IMR-90 (cell line): ENCODE results near the gene CEP41.

Experiments
- BHLHE40 ChIP-seq: fragments of 150-350 bp; IDR thresholded peaks from 2 replicates; pipeline ENCODE4 v1.6.1; 2016; ENCODE audit warnings: mild to moderate bottlenecking, low read depth, low read length
- CEBPB ChIP-seq: IDR thresholded peaks from 2 replicates; pipeline ENCODE4 v1.6.1; 2012; ENCODE audit warnings: low read depth, low read length, improper control_type of control experiment
- POLR2A ChIP-seq: IDR thresholded peaks from 2 replicates; pipeline ENCODE4 v1.6.1; 2012; ENCODE audit warnings: mild to moderate bottlenecking, low read depth, low read length
- SMC3 ChIP-seq: fragments of 150-350 bp; IDR thresholded peaks from 2 replicates; pipeline ENCODE4 v1.6.1; 2016; ENCODE audit warnings: low read depth, mild to moderate bottlenecking, antibody characterized with exemption, low read length, moderate library complexity
- TF ChIP-seq, protein P1 (sequence below): conservative IDR thresholded peaks from 2 replicates; pipeline ENCODE4 v1.5.1; 2012; ENCODE audit warnings: mild to moderate bottlenecking, low read depth, low read length, improper control_type of control experiment

DNA sequence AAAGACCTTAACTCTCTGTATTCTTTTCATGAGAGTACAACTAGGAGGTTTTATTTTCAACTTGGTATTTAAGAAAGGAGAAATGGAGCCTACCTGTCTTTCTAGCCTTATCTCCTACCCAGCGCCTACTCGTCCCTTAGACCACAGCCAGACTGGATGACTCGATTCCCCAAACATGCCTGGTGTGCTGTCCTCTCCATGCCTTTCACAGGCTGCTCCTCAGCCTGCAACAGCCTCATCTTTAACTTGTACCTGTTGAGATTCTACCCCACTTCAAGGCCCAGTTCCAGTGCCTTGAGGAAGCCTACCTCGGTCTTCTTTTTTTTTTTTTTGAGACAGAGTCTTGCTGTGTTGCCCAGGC is 31.1 kb downstream of the CEP41 start:
- TF ChIP-seq, protein P1, sequence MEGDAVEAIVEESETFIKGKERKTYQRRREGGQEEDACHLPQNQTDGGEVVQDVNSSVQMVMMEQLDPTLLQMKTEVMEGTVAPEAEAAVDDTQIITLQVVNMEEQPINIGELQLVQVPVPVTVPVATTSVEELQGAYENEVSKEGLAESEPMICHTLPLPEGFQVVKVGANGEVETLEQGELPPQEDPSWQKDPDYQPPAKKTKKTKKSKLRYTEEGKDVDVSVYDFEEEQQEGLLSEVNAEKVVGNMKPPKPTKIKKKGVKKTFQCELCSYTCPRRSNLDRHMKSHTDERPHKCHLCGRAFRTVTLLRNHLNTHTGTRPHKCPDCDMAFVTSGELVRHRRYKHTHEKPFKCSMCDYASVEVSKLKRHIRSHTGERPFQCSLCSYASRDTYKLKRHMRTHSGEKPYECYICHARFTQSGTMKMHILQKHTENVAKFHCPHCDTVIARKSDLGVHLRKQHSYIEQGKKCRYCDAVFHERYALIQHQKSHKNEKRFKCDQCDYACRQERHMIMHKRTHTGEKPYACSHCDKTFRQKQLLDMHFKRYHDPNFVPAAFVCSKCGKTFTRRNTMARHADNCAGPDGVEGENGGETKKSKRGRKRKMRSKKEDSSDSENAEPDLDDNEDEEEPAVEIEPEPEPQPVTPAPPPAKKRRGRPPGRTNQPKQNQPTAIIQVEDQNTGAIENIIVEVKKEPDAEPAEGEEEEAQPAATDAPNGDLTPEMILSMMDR = no peak
- TF ChIP-seq SMC3 = no peak
- no peak for TF ChIP-seq BHLHE40
- no peak for TF ChIP-seq POLR2A
- no peak for TF ChIP-seq CEBPB
